Endothelial cell of umbilical vein (primary cell): Measurements from ENCODE around the gene FHOD3.

Experiments used
- POLR2AphosphoS5 ChIP-seq: IDR thresholded peaks from 2 replicates; pipeline ENCODE4 v1.6.1; 2012; ENCODE audit warnings: low read depth, mild to moderate bottlenecking, control low read depth, low read length, moderate library complexity; ENCODE audit not compliant: insufficient read depth
- TF ChIP-seq, protein P1 (sequence below), 2 donors: IDR thresholded peaks; 1 replicate in 1 of 2; 2 replicates in 1 of 2; pipeline ENCODE4 v1.5.1; 2011; ENCODE audit warnings: low read length in 2 of 2, mild to moderate bottlenecking in 2 of 2, moderate library complexity in 2 of 2, control low read depth in 1 of 2, inconsistent platforms in 1 of 2, low read depth in 1 of 2; ENCODE audit not compliant: insufficient read depth in 1 of 2; ENCODE audit errors: extremely low read depth in 1 of 2
- TF ChIP-seq, protein P2 (sequence below): IDR thresholded peaks from 2 replicates; pipeline ENCODE4 v1.6.1; 2011; ENCODE audit not compliant: insufficient read depth, insufficient read length

DNA sequence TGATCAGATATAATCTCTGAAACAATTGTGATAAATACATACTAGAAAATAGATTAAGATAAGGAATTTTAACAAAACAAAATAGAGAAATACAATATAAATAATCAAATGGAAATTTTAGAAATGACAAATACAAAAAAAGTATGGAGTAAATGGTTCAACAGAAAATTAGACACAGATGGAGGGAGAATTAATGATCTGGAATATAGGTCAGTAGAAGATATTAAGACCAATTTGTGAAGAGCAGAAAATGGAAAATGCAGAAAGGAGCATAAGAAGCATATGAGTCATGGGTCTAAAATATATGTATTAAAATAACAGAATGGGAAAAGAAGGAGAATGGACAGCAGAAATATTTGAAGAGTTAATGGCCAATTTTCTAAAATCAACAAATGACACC, 44.4 kb downstream of the FHOD3 start:
- TF ChIP-seq, protein P1, sequence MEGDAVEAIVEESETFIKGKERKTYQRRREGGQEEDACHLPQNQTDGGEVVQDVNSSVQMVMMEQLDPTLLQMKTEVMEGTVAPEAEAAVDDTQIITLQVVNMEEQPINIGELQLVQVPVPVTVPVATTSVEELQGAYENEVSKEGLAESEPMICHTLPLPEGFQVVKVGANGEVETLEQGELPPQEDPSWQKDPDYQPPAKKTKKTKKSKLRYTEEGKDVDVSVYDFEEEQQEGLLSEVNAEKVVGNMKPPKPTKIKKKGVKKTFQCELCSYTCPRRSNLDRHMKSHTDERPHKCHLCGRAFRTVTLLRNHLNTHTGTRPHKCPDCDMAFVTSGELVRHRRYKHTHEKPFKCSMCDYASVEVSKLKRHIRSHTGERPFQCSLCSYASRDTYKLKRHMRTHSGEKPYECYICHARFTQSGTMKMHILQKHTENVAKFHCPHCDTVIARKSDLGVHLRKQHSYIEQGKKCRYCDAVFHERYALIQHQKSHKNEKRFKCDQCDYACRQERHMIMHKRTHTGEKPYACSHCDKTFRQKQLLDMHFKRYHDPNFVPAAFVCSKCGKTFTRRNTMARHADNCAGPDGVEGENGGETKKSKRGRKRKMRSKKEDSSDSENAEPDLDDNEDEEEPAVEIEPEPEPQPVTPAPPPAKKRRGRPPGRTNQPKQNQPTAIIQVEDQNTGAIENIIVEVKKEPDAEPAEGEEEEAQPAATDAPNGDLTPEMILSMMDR (IDR thresholded peaks at IDR 0.05; ENCODE audit: extremely low read depth in 1 of 2, insufficient read depth in 1 of 2, low read depth in 1 of 2, low read length in 2 of 2) = no peak
- TF ChIP-seq, protein P2, sequence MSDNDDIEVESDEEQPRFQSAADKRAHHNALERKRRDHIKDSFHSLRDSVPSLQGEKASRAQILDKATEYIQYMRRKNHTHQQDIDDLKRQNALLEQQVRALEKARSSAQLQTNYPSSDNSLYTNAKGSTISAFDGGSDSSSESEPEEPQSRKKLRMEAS = no peak
- TF ChIP-seq POLR2AphosphoS5 = no peak
